Stimulated activated CD8-positive, alpha-beta memory T cell treated with anti-CD3 and anti-CD28 coated beads, Interleukin-12 subunit alpha, Interleukin-12 subunit beta, amount 100 ng/mL, for 24 hours (primary cell): ENCODE measurements around the gene DKC1.
"Not testable (repeated sequence)": the region's sequence is repeated elsewhere in the genome, so short reads cannot be mapped to it uniquely, and the experiment has no call there.

ENCODE experiments used
- DNase-seq: peaks from one replicate; pipeline ENCODE4 v3.0.0-alpha.2; 2020; ENCODE audit errors: extremely low read depth

Gene DKC1

DNA sequence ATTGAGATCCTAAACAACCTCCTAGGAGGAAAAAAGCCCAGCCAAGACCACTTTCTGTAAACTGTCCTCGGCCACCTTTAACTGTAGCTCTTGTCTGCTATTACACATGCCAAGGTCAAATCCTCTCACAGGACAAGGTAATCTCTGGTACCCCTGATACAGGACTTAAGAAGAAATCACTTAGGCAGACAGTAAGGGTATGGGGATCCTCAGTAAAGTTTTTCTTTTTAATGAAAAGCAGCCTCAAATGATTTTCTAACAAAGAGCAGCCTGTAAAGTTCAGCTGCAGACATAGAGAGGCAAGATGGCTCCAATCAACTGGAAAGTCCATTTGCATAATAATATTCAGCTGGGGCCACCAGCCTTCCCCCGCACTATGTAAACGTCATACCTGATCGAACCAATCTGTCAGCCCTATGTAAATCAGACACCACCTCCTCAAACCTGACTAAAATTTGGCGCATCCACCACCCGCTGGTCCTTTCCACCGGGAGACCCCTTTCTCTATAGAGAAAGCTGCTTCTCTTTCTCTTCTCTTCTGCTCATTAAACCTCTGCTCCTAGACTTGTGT lies 57.2 kb downstream of the DKC1 start:
- DNase-seq, result no peak

DNA sequence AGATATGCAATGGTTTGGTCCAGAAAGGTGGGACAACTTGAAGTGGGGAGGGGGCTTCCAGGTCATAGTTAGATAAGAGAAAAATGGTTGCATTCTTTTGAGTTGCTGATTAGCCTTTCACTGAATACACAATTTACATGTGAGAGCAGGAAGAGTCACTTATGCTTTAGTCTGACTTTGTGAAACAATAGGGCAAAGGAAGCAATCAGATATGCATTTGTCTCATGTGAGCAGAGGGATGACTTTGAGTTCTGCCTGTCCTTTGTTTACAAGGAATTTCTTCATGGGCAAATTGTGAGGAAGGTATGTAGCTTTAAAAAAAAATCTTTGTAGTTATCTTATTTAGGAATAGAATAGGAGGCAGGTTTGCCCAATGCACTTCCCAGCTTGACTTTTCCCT lies 58.9 kb downstream of the DKC1 start:
- DNase-seq, result no peak

- no peak for DNase-seq
Observed at GRCh38 chrX:154822029-154822428, 59.4 kb downstream of the DKC1 start.

DNA sequence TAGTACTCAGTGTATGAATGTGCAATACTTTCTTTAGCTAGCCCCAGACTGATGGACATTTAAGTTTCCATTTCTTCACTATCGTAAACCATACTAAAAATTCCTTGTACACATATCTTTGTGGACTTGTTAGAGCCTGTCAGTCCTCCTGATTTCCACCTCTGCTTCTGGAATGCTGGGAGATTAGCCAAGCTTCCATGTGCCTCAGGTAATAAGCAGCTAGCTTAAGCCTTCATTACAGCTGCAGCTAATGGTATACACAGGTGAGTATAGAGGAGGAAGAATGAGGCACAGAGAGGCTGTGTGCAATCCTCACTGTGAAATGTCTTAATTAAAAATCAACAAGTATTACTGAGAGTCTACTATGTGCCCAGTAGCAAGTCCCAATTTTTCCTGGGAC lies 62.0 kb downstream of the DKC1 start:
- DNase-seq, result no peak

DNA sequence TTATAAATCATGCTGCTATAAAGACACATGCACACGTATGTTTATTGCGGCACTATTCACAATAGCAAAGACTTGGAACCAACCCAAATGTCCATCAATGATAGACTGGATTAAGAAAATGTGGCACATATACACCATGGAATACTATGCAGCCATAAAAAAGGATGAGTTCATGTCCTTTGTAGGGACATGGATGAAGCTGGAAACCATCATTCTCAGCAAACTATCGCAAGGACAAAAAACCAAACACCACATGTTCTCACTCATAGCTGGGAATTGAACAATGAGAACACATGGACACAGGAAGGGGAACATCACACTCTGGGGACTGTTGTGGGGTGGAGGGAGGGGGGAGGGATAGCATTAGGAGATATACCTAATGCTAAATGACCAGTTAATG lies 62.9 kb downstream of the DKC1 start:
- DNase-seq, result not testable (repeated sequence)
